HEK293 (cell line): Measurements from ENCODE around the gene CIRBP.
A peak's percentile ranks its signal among the peaks of the same experiment; 100 is the strongest.

Experiments
- CTCF ChIA-PET: fragments of 350-600 bp; formaldehyde crosslinking; extraction: SDS; loops from one replicate; lab custom pipeline; 2021; ENCODE audit warnings: antibody characterized with exemption; lab: Yijun Ruan, JAX
- POLR2A ChIA-PET: fragments of 300-600 bp; formaldehyde crosslinking; extraction: SDS; loops from one replicate; lab custom pipeline; 2020; ENCODE audit warnings: antibody characterized with exemption, inconsistent platforms; lab: Yijun Ruan, JAX
- H3K27ac ChIP-seq: fragments of 200-500 bp; sonication (Bioruptor generic); 2 replicates; pipeline ENCODE4 v1.5.1; 2014; ENCODE audit warnings: low read depth, low read length, control low read depth, inconsistent platforms; ENCODE audit errors: extremely low read depth
- H3K36me3 ChIP-seq, 2 experiments: fragments of 200-500 bp in 1 of 2; sonication (Bioruptor generic) in 1 of 2; 1 replicate in 1 of 2; 2 replicates in 1 of 2; pipeline ENCODE4 v1.5.1; 2014 to 2017; ENCODE audit warnings: inconsistent platforms in 2 of 2, low read length in 2 of 2; ENCODE audit not compliant: control insufficient read depth in 2 of 2, insufficient read depth in 1 of 2
- H3K4me1 ChIP-seq: fragments of 200-500 bp; sonication (Bioruptor generic); 2 replicates; pipeline ENCODE4 v1.5.1; 2014; ENCODE audit warnings: mild to moderate bottlenecking, low read length, inconsistent platforms; ENCODE audit not compliant: control insufficient read depth, insufficient read depth
- H3K4me3 ChIP-seq: 2 replicates; pipeline ENCODE4 v1.5.1; 2011; ENCODE audit warnings: low read depth, mild to moderate bottlenecking, control low read depth, low read length, moderate library complexity
- H3K9me3 ChIP-seq: fragments of 200-500 bp; sonication (Bioruptor generic); 2 replicates; pipeline ENCODE4 v1.5.1; 2014; ENCODE audit warnings: low read depth, low read length, inconsistent platforms; ENCODE audit not compliant: control insufficient read depth, insufficient read depth
- GLI2 ChIP-seq: fragments of 450-650 bp; formaldehyde crosslinking; IDR thresholded peaks from 2 replicates; pipeline ENCODE4; 2017; ENCODE audit warnings: missing biosample characterization, missing genetic modification characterization, low read depth, borderline replicate concordance
- GLIS2 ChIP-seq: fragments of 450-650 bp; formaldehyde crosslinking; IDR thresholded peaks from 2 replicates; pipeline ENCODE4 v1.5.1; 2016; ENCODE audit warnings: missing biosample characterization, missing genetic modification characterization
- ZBTB21 ChIP-seq: fragments of 450-650 bp; formaldehyde crosslinking; IDR thresholded peaks from 2 replicates; pipeline ENCODE4 v1.5.1; 2017; ENCODE audit warnings: missing biosample characterization, missing genetic modification characterization
- ZNF132 ChIP-seq: fragments of 450-650 bp; formaldehyde crosslinking; IDR thresholded peaks from 2 replicates; pipeline ENCODE4 v1.5.1; 2017; ENCODE audit warnings: missing biosample characterization, missing genetic modification characterization, borderline replicate concordance
- ZNF19 ChIP-seq: fragments of 450-650 bp; formaldehyde crosslinking; IDR thresholded peaks from 2 replicates; pipeline ENCODE4; 2016; ENCODE audit warnings: missing biosample characterization, missing genetic modification characterization, low read depth
- ZNF221 ChIP-seq: fragments of 450-650 bp; formaldehyde crosslinking; IDR thresholded peaks from 2 replicates; pipeline ENCODE4 v1.5.1; 2017; ENCODE audit warnings: missing biosample characterization, missing genetic modification characterization, borderline replicate concordance
- ZNF335 ChIP-seq: fragments of 450-650 bp; formaldehyde crosslinking; conservative IDR thresholded peaks from 2 replicates; pipeline ENCODE4 v1.5.1; 2016; ENCODE audit warnings: missing biosample characterization, missing genetic modification characterization
- ZNF394 ChIP-seq: fragments of 450-650 bp; formaldehyde crosslinking; IDR thresholded peaks from 2 replicates; pipeline ENCODE4 v1.5.1; 2016; ENCODE audit warnings: missing biosample characterization, missing genetic modification characterization, mild to moderate bottlenecking, moderate library complexity, borderline replicate concordance
- ZNF426 ChIP-seq: fragments of 450-650 bp; formaldehyde crosslinking; IDR thresholded peaks from 2 replicates; pipeline ENCODE4 v1.5.1; 2017; ENCODE audit warnings: missing biosample characterization, missing genetic modification characterization, mild to moderate bottlenecking, inconsistent platforms, moderate library complexity
- ZNF501 ChIP-seq: fragments of 450-650 bp; formaldehyde crosslinking; IDR thresholded peaks from 2 replicates; pipeline ENCODE4 v1.5.1; 2016; ENCODE audit warnings: missing biosample characterization, missing genetic modification characterization
- ZNF585B ChIP-seq: fragments of 450-650 bp; formaldehyde crosslinking; IDR thresholded peaks from 2 replicates; pipeline ENCODE4 v1.5.1; 2016; ENCODE audit warnings: missing biosample characterization, missing genetic modification characterization
- ZNF623 ChIP-seq: fragments of 450-650 bp; formaldehyde crosslinking; IDR thresholded peaks from 2 replicates; pipeline ENCODE4 v1.5.1; 2016; ENCODE audit warnings: missing biosample characterization, missing genetic modification characterization
- ZNF624 ChIP-seq: fragments of 450-650 bp; formaldehyde crosslinking; IDR thresholded peaks from 2 replicates; pipeline ENCODE4 v1.5.1; 2017; ENCODE audit warnings: missing biosample characterization, missing genetic modification characterization
- ZNF629 ChIP-seq: fragments of 450-650 bp; formaldehyde crosslinking; IDR thresholded peaks from 2 replicates; pipeline ENCODE4 v1.5.1; 2017; ENCODE audit warnings: missing biosample characterization, missing genetic modification characterization
- ZNF664 ChIP-seq: fragments of 450-650 bp; formaldehyde crosslinking; IDR thresholded peaks from 2 replicates; pipeline ENCODE4 v1.5.1; 2016; ENCODE audit warnings: missing biosample characterization, missing genetic modification characterization
- TF ChIP-seq, protein P1 (sequence below): fragments of 450-650 bp; formaldehyde crosslinking; IDR thresholded peaks from 2 replicates; pipeline ENCODE4 v1.5.1; 2016; ENCODE audit warnings: missing biosample characterization, missing genetic modification characterization
- TF ChIP-seq, protein P2 (sequence below): fragments of 450-650 bp; formaldehyde crosslinking; IDR thresholded peaks from 2 replicates; pipeline ENCODE4 v1.5.1; 2016; ENCODE audit warnings: missing biosample characterization, missing genetic modification characterization
- TF ChIP-seq, protein P3 (sequence below): fragments of 450-650 bp; formaldehyde crosslinking; IDR thresholded peaks from 2 replicates; pipeline ENCODE4; 2016; ENCODE audit warnings: missing biosample characterization, missing genetic modification characterization
- TF ChIP-seq, protein P4 (sequence below): fragments of 450-650 bp; formaldehyde crosslinking; IDR thresholded peaks from 2 replicates; pipeline ENCODE4 v1.5.1; 2016; ENCODE audit warnings: missing biosample characterization, missing genetic modification characterization
- TF ChIP-seq, protein P5 (sequence below): fragments of 450-650 bp; formaldehyde crosslinking; IDR thresholded peaks from 2 replicates; pipeline ENCODE4 v1.5.1; 2016; ENCODE audit warnings: missing biosample characterization, missing genetic modification characterization
- TF ChIP-seq, protein P6 (sequence below): sonication (generic); formaldehyde crosslinking; IDR thresholded peaks from 2 replicates; pipeline ENCODE4 v1.8.1; 2022; ENCODE audit warnings: mild to moderate bottlenecking, moderate library complexity, missing genetic modification reagents

CIRBP gene

DNA sequence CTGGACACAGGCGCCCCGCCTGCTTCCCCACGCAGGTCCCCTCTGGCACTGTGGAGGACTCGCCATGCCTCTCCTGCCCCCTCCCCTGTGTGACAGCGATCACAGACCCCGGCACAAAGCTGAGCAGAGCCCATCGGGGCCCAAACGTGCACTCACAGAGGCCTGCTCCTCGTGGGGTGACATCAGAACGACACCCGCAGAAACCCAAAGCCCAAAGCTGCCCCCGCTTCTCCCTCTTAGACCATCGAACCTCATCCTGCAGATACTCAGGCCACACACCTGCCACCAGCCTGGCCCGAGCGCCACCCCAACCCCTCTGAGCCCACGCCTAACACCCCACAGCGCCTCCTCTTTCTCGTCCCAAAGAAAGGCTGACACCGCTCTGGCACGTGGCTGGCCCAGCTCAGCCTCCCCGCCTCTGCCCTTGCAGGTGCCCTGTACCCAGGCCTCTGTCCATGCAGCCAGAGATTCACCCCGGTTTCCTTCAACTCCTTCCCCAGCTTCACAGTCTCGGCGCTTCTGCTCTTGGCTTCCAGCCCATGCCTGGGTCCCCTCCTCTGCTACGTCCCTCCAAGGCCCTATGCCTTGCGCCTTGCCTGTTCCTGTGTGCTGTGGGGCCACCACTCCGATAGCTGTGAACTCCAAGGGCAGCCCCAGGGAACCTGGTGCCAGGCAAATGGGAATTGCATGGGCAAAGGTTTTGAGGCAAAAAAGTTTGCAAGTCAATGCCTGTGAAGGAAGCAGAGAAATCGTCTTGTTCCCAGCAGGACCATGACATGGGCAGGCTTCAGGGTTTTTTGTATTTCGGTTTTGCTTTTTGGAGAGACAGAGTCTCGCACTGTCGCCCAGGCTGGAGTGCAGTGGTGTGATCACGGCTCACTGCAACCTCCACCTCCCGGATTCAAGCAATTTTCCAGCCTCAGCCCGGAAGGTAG lies 30.5 kb upstream of the CIRBP start (continued):
- TF ChIP-seq ZNF629 (tag by site-specific recombination) (peak; percentile 36; the same call in 1 of the 2 replicates), ZNF132 (no peak), ZBTB21 (tag by site-specific recombination) (peak; percentile 10; the same call in 1 of the 2 replicates), GLIS2 (0 out of 2 replicates have a peak, but pooled peaks have one; percentile 35), ZNF335 (tag by site-specific recombination) (peak; percentile 54; the same call in 1 of the 2 replicates)

DNA sequence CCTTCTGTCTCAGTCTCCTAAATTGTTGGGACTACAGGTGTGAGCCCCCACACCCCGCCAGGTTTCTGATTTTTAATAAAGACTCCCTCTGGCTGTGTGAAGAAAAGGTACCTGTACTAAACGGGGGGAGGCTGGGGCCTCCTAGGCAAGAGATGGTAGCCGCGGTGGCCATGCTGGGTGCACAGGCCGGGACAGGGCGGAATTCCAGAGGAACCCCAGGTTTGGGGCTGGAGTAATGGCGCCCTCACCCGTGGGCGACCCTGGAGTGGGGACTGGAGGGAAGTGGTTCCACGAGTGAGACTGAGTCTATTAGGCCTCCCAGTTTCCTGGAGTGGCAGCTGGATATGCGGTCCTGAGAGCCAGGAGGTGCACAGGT lies 29.7 kb upstream of the CIRBP start:
- H3K4me3 ChIP-seq: no peak overlapping the region
- CTCF ChIA-PET: interaction anchor here (0.7 to 1.6 kb wide), 5 partner anchors 17 to 320 kb away, joined by 3 to 7 read pairs (median 4); no protein-coding TSS in a partner anchor
- TF ChIP-seq ZNF624 (tag by site-specific recombination): no peak
- TF ChIP-seq, protein P1, sequence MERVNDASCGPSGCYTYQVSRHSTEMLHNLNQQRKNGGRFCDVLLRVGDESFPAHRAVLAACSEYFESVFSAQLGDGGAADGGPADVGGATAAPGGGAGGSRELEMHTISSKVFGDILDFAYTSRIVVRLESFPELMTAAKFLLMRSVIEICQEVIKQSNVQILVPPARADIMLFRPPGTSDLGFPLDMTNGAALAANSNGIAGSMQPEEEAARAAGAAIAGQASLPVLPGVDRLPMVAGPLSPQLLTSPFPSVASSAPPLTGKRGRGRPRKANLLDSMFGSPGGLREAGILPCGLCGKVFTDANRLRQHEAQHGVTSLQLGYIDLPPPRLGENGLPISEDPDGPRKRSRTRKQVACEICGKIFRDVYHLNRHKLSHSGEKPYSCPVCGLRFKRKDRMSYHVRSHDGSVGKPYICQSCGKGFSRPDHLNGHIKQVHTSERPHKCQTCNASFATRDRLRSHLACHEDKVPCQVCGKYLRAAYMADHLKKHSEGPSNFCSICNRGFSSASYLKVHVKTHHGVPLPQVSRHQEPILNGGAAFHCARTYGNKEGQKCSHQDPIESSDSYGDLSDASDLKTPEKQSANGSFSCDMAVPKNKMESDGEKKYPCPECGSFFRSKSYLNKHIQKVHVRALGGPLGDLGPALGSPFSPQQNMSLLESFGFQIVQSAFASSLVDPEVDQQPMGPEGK (tag by site-specific recombination): no peak
- no peak for TF ChIP-seq GLI2
- TF ChIP-seq, protein P2, sequence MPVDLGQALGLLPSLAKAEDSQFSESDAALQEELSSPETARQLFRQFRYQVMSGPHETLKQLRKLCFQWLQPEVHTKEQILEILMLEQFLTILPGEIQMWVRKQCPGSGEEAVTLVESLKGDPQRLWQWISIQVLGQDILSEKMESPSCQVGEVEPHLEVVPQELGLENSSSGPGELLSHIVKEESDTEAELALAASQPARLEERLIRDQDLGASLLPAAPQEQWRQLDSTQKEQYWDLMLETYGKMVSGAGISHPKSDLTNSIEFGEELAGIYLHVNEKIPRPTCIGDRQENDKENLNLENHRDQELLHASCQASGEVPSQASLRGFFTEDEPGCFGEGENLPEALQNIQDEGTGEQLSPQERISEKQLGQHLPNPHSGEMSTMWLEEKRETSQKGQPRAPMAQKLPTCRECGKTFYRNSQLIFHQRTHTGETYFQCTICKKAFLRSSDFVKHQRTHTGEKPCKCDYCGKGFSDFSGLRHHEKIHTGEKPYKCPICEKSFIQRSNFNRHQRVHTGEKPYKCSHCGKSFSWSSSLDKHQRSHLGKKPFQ (tag by site-specific recombination): no peak
- TF ChIP-seq ZNF19: no peak
- TF ChIP-seq, protein P3, sequence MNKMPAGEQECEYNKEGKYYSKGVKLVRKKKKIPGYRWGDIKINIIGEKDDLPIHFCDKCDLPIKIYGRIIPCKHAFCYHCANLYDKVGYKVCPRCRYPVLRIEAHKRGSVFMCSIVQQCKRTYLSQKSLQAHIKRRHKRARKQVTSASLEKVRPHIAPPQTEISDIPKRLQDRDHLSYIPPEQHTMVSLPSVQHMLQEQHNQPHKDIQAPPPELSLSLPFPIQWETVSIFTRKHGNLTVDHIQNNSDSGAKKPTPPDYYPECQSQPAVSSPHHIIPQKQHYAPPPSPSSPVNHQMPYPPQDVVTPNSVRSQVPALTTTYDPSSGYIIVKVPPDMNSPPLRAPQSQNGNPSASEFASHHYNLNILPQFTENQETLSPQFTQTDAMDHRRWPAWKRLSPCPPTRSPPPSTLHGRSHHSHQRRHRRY (tag by site-specific recombination): no peak
- no peak for TF ChIP-seq ZNF664 (tag by site-specific recombination)
- TF ChIP-seq ZNF221: no peak
- no peak for TF ChIP-seq ZNF394
- TF ChIP-seq ZNF426 (tag by site-specific recombination): no peak
- TF ChIP-seq ZNF501 (tag by site-specific recombination): no peak
- TF ChIP-seq, protein P4, sequence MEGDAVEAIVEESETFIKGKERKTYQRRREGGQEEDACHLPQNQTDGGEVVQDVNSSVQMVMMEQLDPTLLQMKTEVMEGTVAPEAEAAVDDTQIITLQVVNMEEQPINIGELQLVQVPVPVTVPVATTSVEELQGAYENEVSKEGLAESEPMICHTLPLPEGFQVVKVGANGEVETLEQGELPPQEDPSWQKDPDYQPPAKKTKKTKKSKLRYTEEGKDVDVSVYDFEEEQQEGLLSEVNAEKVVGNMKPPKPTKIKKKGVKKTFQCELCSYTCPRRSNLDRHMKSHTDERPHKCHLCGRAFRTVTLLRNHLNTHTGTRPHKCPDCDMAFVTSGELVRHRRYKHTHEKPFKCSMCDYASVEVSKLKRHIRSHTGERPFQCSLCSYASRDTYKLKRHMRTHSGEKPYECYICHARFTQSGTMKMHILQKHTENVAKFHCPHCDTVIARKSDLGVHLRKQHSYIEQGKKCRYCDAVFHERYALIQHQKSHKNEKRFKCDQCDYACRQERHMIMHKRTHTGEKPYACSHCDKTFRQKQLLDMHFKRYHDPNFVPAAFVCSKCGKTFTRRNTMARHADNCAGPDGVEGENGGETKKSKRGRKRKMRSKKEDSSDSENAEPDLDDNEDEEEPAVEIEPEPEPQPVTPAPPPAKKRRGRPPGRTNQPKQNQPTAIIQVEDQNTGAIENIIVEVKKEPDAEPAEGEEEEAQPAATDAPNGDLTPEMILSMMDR (tag by site-specific recombination): no peak
- no peak for TF ChIP-seq ZNF585B (tag by site-specific recombination)
- TF ChIP-seq, protein P5, sequence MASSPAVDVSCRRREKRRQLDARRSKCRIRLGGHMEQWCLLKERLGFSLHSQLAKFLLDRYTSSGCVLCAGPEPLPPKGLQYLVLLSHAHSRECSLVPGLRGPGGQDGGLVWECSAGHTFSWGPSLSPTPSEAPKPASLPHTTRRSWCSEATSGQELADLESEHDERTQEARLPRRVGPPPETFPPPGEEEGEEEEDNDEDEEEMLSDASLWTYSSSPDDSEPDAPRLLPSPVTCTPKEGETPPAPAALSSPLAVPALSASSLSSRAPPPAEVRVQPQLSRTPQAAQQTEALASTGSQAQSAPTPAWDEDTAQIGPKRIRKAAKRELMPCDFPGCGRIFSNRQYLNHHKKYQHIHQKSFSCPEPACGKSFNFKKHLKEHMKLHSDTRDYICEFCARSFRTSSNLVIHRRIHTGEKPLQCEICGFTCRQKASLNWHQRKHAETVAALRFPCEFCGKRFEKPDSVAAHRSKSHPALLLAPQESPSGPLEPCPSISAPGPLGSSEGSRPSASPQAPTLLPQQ (tag by site-specific recombination): no peak
- no peak for TF ChIP-seq ZNF623 (tag by site-specific recombination)
- no peak for TF ChIP-seq ZNF335 (tag by site-specific recombination)
- TF ChIP-seq, protein P6, sequence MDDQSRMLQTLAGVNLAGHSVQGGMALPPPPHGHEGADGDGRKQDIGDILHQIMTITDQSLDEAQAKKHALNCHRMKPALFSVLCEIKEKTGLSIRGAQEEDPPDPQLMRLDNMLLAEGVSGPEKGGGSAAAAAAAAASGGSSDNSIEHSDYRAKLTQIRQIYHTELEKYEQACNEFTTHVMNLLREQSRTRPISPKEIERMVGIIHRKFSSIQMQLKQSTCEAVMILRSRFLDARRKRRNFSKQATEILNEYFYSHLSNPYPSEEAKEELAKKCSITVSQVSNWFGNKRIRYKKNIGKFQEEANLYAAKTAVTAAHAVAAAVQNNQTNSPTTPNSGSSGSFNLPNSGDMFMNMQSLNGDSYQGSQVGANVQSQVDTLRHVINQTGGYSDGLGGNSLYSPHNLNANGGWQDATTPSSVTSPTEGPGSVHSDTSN: no peak
- TF ChIP-seq, all 188 proteins: peak for 0

More for the DNA sequence above, 29.7 kb upstream of the CIRBP start:
- H3K4me1 ChIP-seq: peaks cover 3% of the 10 kb centered on the region
- H3K36me3 ChIP-seq: peaks cover 0 to 20% of the 10 kb centered on the region in 2 experiments; a peak in 1 of 3 replicates
- no peak overlapping the region; the same call in 1 of the 2 replicates for H3K27ac ChIP-seq
- POLR2A ChIA-PET: interaction anchor here (1.4 kb wide), 1 partner anchor 30 kb away, joined by 18 read pairs; the partner anchor contains the start of gene CIRBP
- no peaks in the 10 kb centered on the region for H3K9me3 ChIP-seq
